H1 (cell line): ENCODE data around the gene JADE1. TPM values are rescaled to one million over a fixed set of nuclear protein-coding genes. Genes with fewer than 3 reads are reported as not detected.
A peak's percentile ranks its signal among the peaks of the same experiment; 100 is the strongest.

Source experiments
- CTCF ChIA-PET: fragments of 300-600 bp; sonication (Branson Sonifier 250); formaldehyde crosslinking; loops from one replicate; lab custom pipeline; 2021; ENCODE audit not compliant: partially characterized antibody; lab: Charles Lee
- POLR2A ChIA-PET: fragments of 300-600 bp; sonication (Branson Sonifier 250); formaldehyde crosslinking; loops from one replicate; lab custom pipeline; 2021; ENCODE audit warnings: inconsistent platforms; ENCODE audit not compliant: partially characterized antibody; lab: Charles Lee
- DNase-seq, 2 experiments: peaks; one replicate each; pipeline versions ENCODE4 v3.0.0 to v3.0.0-alpha.2; 2010 to 2022; ENCODE audit warnings: low spot score in 2 of 2, low read depth in 1 of 2, mixed read lengths in 1 of 2
- FAIRE-seq: peaks from 2 replicates; lab custom pipeline; 2011; peaks lifted over from hg19 to GRCh38; lab: Jason Lieb, UNC
- H2AFZ ChIP-seq: 2 replicates; pipeline ENCODE4 v1.8.1; 2012; ENCODE audit warnings: low read length, inconsistent platforms
- H2AK5ac ChIP-seq: 2 replicates; pipeline ENCODE4 v1.6.1; 2013; ENCODE audit warnings: low read depth, low read length
- H2BK120ac ChIP-seq: replicated peaks from 2 replicates; pipeline ENCODE3; 2013; ENCODE audit warnings: low read depth, low read length, inconsistent platforms
- H2BK12ac ChIP-seq: 2 replicates; pipeline ENCODE4 v1.6.1; 2013; ENCODE audit warnings: low read depth, low read length
- H2BK15ac ChIP-seq: 2 replicates; pipeline ENCODE4 v1.6.1; 2013; ENCODE audit warnings: low read length
- H2BK20ac ChIP-seq: 2 replicates; pipeline ENCODE4 v1.6.1; 2013; ENCODE audit warnings: low read length
- H2BK5ac ChIP-seq: 2 replicates; pipeline ENCODE4 v1.6.1; 2013; ENCODE audit warnings: low read depth, low read length
- H3K14ac ChIP-seq: 2 replicates; pipeline ENCODE4 v1.6.1; 2013; ENCODE audit warnings: inconsistent platforms; ENCODE audit not compliant: insufficient read length
- H3K18ac ChIP-seq: 2 replicates; pipeline ENCODE4 v1.6.1; 2013; ENCODE audit warnings: low read length; ENCODE audit errors: extremely low read depth
- H3K23ac ChIP-seq: 2 replicates; pipeline ENCODE4 v1.6.1; 2013; ENCODE audit warnings: inconsistent platforms; ENCODE audit not compliant: insufficient read length
- H3K23me2 ChIP-seq: 2 replicates; pipeline ENCODE4 v1.6.1; 2013; ENCODE audit warnings: low read depth, low read length
- H3K27ac ChIP-seq: 2 replicates; pipeline ENCODE4 v1.6.1; 2011; ENCODE audit warnings: low read depth, low read length, inconsistent platforms
- H3K27me3 ChIP-seq, 4 experiments: replicated peaks in 1 of 4; 1 replicate in 1 of 4; 2 replicates in 3 of 4; pipeline versions ENCODE4 v1.6.1 to v1.8.1; 2011 to 2013; ENCODE audit warnings: low read length in 3 of 4, mild to moderate bottlenecking in 3 of 4, inconsistent platforms in 2 of 4, mixed read lengths in 2 of 4, moderate library complexity in 1 of 4; ENCODE audit not compliant: control insufficient read depth in 3 of 4, insufficient read depth in 3 of 4; ENCODE audit errors: extremely low read depth in 1 of 4
- H3K36me3 ChIP-seq, 4 experiments: 2 replicates each; pipeline versions ENCODE4 v1.6.1 to v1.8.1; 2011 to 2013; ENCODE audit warnings: mild to moderate bottlenecking in 4 of 4, low read length in 3 of 4, moderate library complexity in 2 of 4, control low read depth in 1 of 4, inconsistent platforms in 1 of 4; ENCODE audit not compliant: insufficient read depth in 4 of 4, control insufficient read depth in 2 of 4
- H3K4ac ChIP-seq: replicated peaks from 2 replicates; pipeline ENCODE3; 2013; ENCODE audit warnings: low read length, low read depth, mixed read lengths, inconsistent platforms; ENCODE audit not compliant: insufficient read length
- H3K4me1 ChIP-seq, 4 experiments: replicated peaks in 1 of 4; 1 replicate in 1 of 4; 2 replicates in 3 of 4; pipeline versions ENCODE4 v1.6.1 to v1.8.1; 2011 to 2013; ENCODE audit warnings: low read length in 3 of 4, inconsistent platforms in 2 of 4, mixed read lengths in 1 of 4; ENCODE audit not compliant: insufficient read depth in 4 of 4, control insufficient read depth in 3 of 4
- H3K4me2 ChIP-seq, 2 experiments: 2 replicates each; pipeline versions ENCODE4 v1.6.1 to v1.8.1; 2011 to 2013; ENCODE audit warnings: low read depth in 2 of 2, low read length in 2 of 2, control low read depth in 1 of 2, inconsistent platforms in 1 of 2, mild to moderate bottlenecking in 1 of 2; ENCODE audit not compliant: insufficient read depth in 1 of 2
- H3K4me3 ChIP-seq, 4 experiments: fragments of 200-600, 300-600 bp in 1 of 4; sonication (generic), shearing (Covaris generic), sonication (Bioruptor Twin) in 1 of 4; 2 replicates each; pipeline versions ENCODE4 v1.5.1 to v1.8.1; 2011 to 2016; ENCODE audit warnings: low read length in 4 of 4, low read depth in 3 of 4, control low read depth in 2 of 4, inconsistent platforms in 2 of 4, mild to moderate bottlenecking in 2 of 4, mixed read lengths in 1 of 4, moderate library complexity in 1 of 4; ENCODE audit not compliant: insufficient read depth in 2 of 4; ENCODE audit errors: extremely low read depth in 1 of 4
- H3K56ac ChIP-seq: replicated peaks from 2 replicates; pipeline ENCODE3; 2013; ENCODE audit warnings: low read depth, mild to moderate bottlenecking, mixed read lengths, low read length, inconsistent platforms; ENCODE audit not compliant: insufficient read length
- H3K79me1 ChIP-seq: 2 replicates; pipeline ENCODE4 v1.6.1; 2013; ENCODE audit warnings: low read depth, low read length, control low read depth
- H3K79me2 ChIP-seq, 2 experiments: 2 replicates each; pipeline versions ENCODE4 v1.6.1 to v1.8.1; 2012 to 2013; ENCODE audit warnings: low read length in 2 of 2, mild to moderate bottlenecking in 2 of 2, inconsistent platforms in 1 of 2; ENCODE audit not compliant: insufficient read depth in 2 of 2, control insufficient read depth in 1 of 2
- H3K9ac ChIP-seq, 4 experiments: replicated peaks in 1 of 4; 1 replicate in 1 of 4; 2 replicates in 3 of 4; pipeline versions ENCODE4 v1.6.1 to v1.8.1; 2011 to 2013; ENCODE audit warnings: low read depth in 3 of 4, low read length in 3 of 4, control low read depth in 2 of 4, mild to moderate bottlenecking in 2 of 4, moderate library complexity in 2 of 4, inconsistent platforms in 1 of 4; ENCODE audit errors: extremely low read depth in 1 of 4
- H3K9me3 ChIP-seq, 2 experiments: 2 replicates each; pipeline versions ENCODE4 v1.6.1 to v1.8.1; 2012 to 2013; ENCODE audit warnings: mild to moderate bottlenecking in 2 of 2, moderate library complexity in 2 of 2, control low read depth in 1 of 2, inconsistent platforms in 1 of 2, low read depth in 1 of 2, low read length in 1 of 2, mixed read lengths in 1 of 2; ENCODE audit not compliant: insufficient read depth in 2 of 2
- H4K20me1 ChIP-seq, 2 experiments: replicated peaks in 1 of 2; 2 replicates each; pipeline versions ENCODE3 to v1.8.1; 2011 to 2013; ENCODE audit warnings: inconsistent platforms in 2 of 2, low read length in 2 of 2, mild to moderate bottlenecking in 1 of 2; ENCODE audit not compliant: insufficient read depth in 2 of 2, control insufficient read depth in 1 of 2
- H4K5ac ChIP-seq: 2 replicates; pipeline ENCODE4 v1.6.1; 2013; ENCODE audit warnings: low read length, low read depth, mixed read lengths, inconsistent platforms; ENCODE audit not compliant: insufficient read length
- H4K8ac ChIP-seq: 2 replicates; pipeline ENCODE4 v1.8.0; 2013; ENCODE audit warnings: mild to moderate bottlenecking, moderate library complexity, low read length, inconsistent platforms; ENCODE audit not compliant: insufficient read depth; ENCODE audit errors: extremely low read depth
- H4K91ac ChIP-seq: replicated peaks from 2 replicates; pipeline ENCODE3; 2013; ENCODE audit warnings: low read length, mixed read lengths, inconsistent platforms; ENCODE audit not compliant: insufficient read length
- GABPA ChIP-seq: IDR thresholded peaks from 2 replicates; pipeline ENCODE4 v1.6.1; 2011; ENCODE audit warnings: mild to moderate bottlenecking, low read length, moderate library complexity, borderline replicate concordance; ENCODE audit not compliant: insufficient read depth
- PHF8 ChIP-seq: fragments of 200-600 bp; sonication (generic); conservative IDR thresholded peaks from 2 replicates; pipeline ENCODE4 v1.7.1; 2012; ENCODE audit warnings: low read depth, mild to moderate bottlenecking, inconsistent platforms, low read length, moderate library complexity
- POLR2A ChIP-seq, 2 experiments: IDR thresholded peaks; 1 replicate in 1 of 2; 2 replicates in 1 of 2; pipeline ENCODE4 v1.6.1; 2011; ENCODE audit warnings: low read depth in 2 of 2, low read length in 2 of 2, mild to moderate bottlenecking in 2 of 2; ENCODE audit errors: control extremely low read depth in 1 of 2
- WGBS, 2 experiments: shearing (Covaris generic) in 1 of 2; methylation state at CpG; one replicate each; pipeline versions ENCODE4 v1.1.6 to v1.1.7; 2013 to 2015; ENCODE audit warnings: low lambda C conversion rate in 2 of 2, mixed read lengths in 2 of 2, inconsistent platforms in 1 of 2, low coverage in 1 of 2, missing lambda C conversion rate in 1 of 2; ENCODE audit not compliant: insufficient replicate concordance in 2 of 2, insufficient coverage in 1 of 2, insufficient read length in 1 of 2; ENCODE audit errors: extremely low coverage in 1 of 2, missing lambda C conversion rate in 1 of 2; 5-methylcytosine and 5-hydroxymethylcytosine counted together
- polyA plus RNA-seq, 7 experiments: library from polyadenylated mRNA; depleted of rRNA in 3 of 7; stranded (reverse) in 5 of 7; unstranded in 2 of 7; fragments of >200 nt in 5 of 7; fragments of 200-250 nt in 2 of 7; gene quantifications; 1 replicate in 5 of 7; 2 replicates in 1 of 7; 4 replicates in 1 of 7; pipeline versions ENCODE4 v1.2.1 to v1.2.3, GENCODE V29; 2011 to 2013; ENCODE audit warnings: missing spikeins in 2 of 7, mixed read lengths in 2 of 7
- total RNA-seq: library from RNA; stranded (reverse); fragmentation: NEBNext Ultra II Directional; extraction: Animal tissue kit (Norgen Biotek cat#: 25700); gene quantifications from 2 replicates; pipeline ENCODE4 v1.2.1, GENCODE V29; 2021

The JADE1 gene
- total and polyA plus RNA-seq, 2 of the 8 experiments (the other 6 are each of a cell fraction or from before 2014, with no cell fraction given) = 37.7 to 213 TPM

DNA sequence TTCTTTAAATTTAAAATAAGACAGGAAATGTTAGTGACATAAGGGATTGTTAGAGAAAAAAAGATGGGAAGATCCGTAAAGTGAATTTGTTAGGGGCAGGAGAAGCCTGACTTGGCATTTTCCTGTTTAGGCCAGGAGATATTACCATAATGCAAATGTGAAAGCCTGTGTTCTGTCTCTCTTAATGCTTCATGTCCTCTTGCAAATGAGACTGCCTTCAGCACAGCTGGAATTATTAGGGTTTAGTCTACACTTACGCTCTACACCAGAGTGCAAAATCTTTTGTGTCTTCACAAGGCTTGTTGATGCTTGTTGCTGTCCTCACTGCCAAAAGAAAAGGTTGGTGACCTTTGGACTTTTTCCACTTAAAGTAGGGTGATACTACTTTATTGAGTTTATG is 56.8 kb downstream of the JADE1 start:
- Histone ChIP-seq H3K36me3 (peaks cover 47 to 100% (median 87%) of the 10 kb centered on the region in 4 experiments), H3K4me3 (no peak overlapping the region)
- FAIRE-seq = no peak

More for the DNA sequence above, 56.8 kb downstream of the JADE1 start:
- Histone ChIP-seq H2BK5ac (no peak overlapping the region), H4K91ac (no peak overlapping the region), H2BK15ac (no peak overlapping the region), H3K27me3 (no peaks in the 10 kb centered on the region), H3K79me2 (peaks cover 0 to 50% of the 10 kb centered on the region in 2 experiments; a peak in 3 of 4 replicates), H3K56ac (no peak overlapping the region), H3K23ac (no peak overlapping the region), H3K79me1 (peaks cover 8% of the 10 kb centered on the region; the same call in 1 of the 2 replicates), H3K9me3 (no peaks in the 10 kb centered on the region), H2BK20ac (no peak overlapping the region), H4K20me1 (peaks cover 24 to 37% of the 10 kb centered on the region in 2 experiments), H2AFZ (no peak overlapping the region), H3K9ac (no peak overlapping the region), H2BK120ac (no peak overlapping the region), H3K23me2 (no peaks in the 10 kb centered on the region), H2BK12ac (no peak overlapping the region), H3K4ac (no peak overlapping the region), H2AK5ac (no peak overlapping the region), H3K27ac (no peak overlapping the region), H4K8ac (no peak overlapping the region), H4K5ac (no peak overlapping the region), H3K4me1 (peaks cover 0 to 9% (median 5%) of the 10 kb centered on the region in 4 experiments; a peak in 6 of 7 replicates), H3K18ac (no peak overlapping the region; the same call in 1 of the 2 replicates), H3K14ac (no peak overlapping the region), H3K4me2 (no peak overlapping the region)
- TF ChIP-seq POLR2A (IDR thresholded peaks at IDR 0.05; ENCODE audit: control extremely low read depth in 1 of 2, low read depth in 2 of 2, low read length in 2 of 2) (peak in 1 of 2 experiments; percentile 80; a peak in 1 of 3 replicates), PHF8 (no peak), GABPA (no peak)
- DNase-seq = no peak
- ChIA-PET POLR2A (interaction anchor here (0.7 to 5.6 kb wide), 11 partner anchors 9 to 539 kb away, joined by 3 to 46 read pairs (median 3); no protein-coding TSS in a partner anchor), CTCF (interaction anchor here (1.5 kb wide), 1 partner anchor 10 kb away, joined by 5 read pairs; no protein-coding TSS in a partner anchor)
- WGBS, 2 experiments = 80% methylated on average over 2 of the region's 2 CpGs; no CpG with 5 or more reads in 1 of the 2 experiments
